AG04450 (cell line): Measurements from ENCODE around the gene ZC3H7A. TPM values are rescaled to one million over a fixed set of nuclear protein-coding genes. Genes with fewer than 3 reads are reported as not detected.

Experiments
- CTCF ChIA-PET: fragments of 300-600, 350-600 bp; formaldehyde crosslinking; extraction: SDS; loops from one replicate; lab custom pipeline; 2022; ENCODE audit warnings: antibody characterized with exemption, inconsistent platforms; lab: Charles Lee
- POLR2A ChIA-PET: fragments of 350-600 bp; formaldehyde crosslinking; extraction: SDS; loops from one replicate; lab custom pipeline; 2021; ENCODE audit warnings: antibody characterized with exemption, inconsistent platforms; lab: Yijun Ruan, JAX
- DNase-seq: peaks from one replicate; pipeline ENCODE4 v3.0.0-alpha.2; 2011; ENCODE audit warnings: low read depth, low spot score
- H3K27ac ChIP-seq: one replicate; pipeline ENCODE4 v1.5.1; 2012; ENCODE audit warnings: low read depth, low read length, control low read depth
- H3K27me3 ChIP-seq: one replicate; pipeline ENCODE4 v1.6.0; 2012; ENCODE audit warnings: low read length; ENCODE audit not compliant: control insufficient read depth, insufficient read depth
- H3K4me3 ChIP-seq: 2 replicates; pipeline ENCODE4 v1.5.1; 2011; ENCODE audit warnings: mild to moderate bottlenecking, low read depth, low read length, control low read depth
- H3K9me3 ChIP-seq: 2 replicates; pipeline ENCODE4 v1.5.1; 2012; ENCODE audit warnings: low read length; ENCODE audit not compliant: control insufficient read depth, insufficient read depth
- polyA plus RNA-seq: library from polyadenylated mRNA; depleted of rRNA; stranded (reverse); fragments of >200 nt; gene quantifications from 2 replicates; pipeline ENCODE4 v1.2.3, GENCODE V29; 2011
- TF ChIP-seq, protein P1 (sequence below): IDR thresholded peaks from 2 replicates; pipeline ENCODE4 v1.5.1; 2011; ENCODE audit warnings: low read depth, low read length, control low read depth, inconsistent platforms

ZC3H7A gene
- polyA plus RNA-seq, 1 experiment: 72.6 TPM

DNA sequence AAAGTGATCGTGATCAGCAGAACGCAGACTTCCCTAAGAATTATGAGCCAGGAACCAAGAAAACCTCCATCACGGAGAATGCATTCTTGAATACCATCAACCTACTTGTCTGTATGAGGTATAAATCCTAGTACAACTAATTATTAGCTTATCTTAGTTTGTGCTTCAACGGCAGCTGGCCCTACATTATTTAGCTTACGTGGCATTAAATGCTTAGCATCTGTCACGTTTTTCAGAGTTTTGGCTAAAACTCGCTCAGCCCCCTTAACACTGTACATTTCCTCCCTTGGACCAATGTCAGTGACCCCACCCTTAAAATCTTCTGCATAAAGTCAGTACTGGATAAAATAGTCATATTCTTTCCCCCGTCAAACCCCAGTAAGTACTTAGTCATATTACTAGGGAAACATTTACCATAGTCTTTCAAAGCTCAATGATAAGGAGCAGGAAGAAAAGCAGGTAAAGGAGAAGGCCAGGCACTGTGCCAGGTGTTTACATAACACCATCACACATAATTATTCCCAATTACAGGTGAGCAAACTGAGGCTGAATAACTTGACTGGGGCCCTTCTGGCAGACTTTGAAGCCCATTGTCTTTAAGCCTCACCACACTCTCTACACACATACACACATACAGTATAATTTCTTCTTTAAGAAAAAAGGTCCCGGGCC, 37.8 kb downstream of the ZC3H7A start:
- Histone ChIP-seq H3K27ac (no peak overlapping the region), H3K27me3 (no peaks in the 10 kb centered on the region), H3K4me3 (no peak overlapping the region), H3K9me3 (no peaks in the 10 kb centered on the region)
- CTCF ChIA-PET: interaction anchor here (1.3 to 1.6 kb wide), 3 partner anchors 16 to 353 kb away, joined by 3 to 12 read pairs (median 3); partner anchors contain the start of genes TXNDC11 and ZC3H7A
- POLR2A ChIA-PET: no interaction called here
- TF ChIP-seq, protein P1, sequence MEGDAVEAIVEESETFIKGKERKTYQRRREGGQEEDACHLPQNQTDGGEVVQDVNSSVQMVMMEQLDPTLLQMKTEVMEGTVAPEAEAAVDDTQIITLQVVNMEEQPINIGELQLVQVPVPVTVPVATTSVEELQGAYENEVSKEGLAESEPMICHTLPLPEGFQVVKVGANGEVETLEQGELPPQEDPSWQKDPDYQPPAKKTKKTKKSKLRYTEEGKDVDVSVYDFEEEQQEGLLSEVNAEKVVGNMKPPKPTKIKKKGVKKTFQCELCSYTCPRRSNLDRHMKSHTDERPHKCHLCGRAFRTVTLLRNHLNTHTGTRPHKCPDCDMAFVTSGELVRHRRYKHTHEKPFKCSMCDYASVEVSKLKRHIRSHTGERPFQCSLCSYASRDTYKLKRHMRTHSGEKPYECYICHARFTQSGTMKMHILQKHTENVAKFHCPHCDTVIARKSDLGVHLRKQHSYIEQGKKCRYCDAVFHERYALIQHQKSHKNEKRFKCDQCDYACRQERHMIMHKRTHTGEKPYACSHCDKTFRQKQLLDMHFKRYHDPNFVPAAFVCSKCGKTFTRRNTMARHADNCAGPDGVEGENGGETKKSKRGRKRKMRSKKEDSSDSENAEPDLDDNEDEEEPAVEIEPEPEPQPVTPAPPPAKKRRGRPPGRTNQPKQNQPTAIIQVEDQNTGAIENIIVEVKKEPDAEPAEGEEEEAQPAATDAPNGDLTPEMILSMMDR: no peak
- no peak for DNase-seq

DNA sequence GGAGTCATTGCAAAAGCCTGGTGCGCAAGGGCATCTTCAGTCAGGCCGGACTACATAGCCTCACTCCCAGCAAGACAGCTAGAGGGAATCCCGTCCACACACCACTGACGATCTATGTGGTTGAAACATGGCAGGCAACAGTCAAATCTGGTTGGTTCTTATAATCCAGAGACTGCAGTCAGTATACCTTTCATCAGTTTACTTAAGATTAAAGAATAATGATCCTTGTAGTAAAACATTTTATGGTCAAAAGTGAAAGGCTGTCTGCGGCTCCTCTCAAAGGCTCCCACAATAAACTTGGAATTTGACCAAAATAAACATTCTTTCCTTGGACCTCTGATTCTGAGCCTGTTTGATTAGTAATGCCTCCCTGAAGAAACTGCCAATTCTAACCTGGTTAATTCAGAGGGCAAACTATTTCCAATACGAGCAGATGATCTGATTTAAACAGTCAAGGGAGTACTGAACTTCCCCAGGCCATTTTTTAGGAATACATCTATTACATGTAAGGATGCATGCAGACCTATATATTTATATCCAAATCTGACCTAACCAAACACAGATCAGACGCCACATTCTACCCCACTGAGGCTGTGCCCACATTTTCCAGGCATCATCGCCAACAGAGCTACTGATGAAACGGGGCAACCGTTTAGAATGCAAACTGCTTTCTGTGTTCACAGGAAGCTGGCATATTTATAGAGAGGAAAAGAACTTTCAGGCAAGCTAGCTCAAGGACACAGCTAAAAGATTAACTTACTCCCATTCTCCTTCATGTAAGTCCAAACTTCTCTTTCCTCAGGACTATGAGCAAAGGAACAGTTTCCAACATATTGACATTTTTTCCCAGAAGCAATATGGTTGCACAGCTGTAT, 39.1 kb downstream of the ZC3H7A start:
- Histone ChIP-seq H3K27me3 (no peaks in the 10 kb centered on the region), H3K27ac (peak overlapping the region; percentile 11), H3K4me3 (no peak overlapping the region), H3K9me3 (no peaks in the 10 kb centered on the region)
- ChIA-PET CTCF (interaction anchor here (1.3 kb wide), 1 partner anchor 351 kb away, joined by 3 read pairs; no protein-coding TSS in a partner anchor), POLR2A (interaction anchor here (0.5 to 1.6 kb wide), 2 partner anchors 15 to 16 kb away, joined by 4 to 7 read pairs; partner anchors contain the start of gene TXNDC11)
- DNase-seq: peak; percentile 26
- TF ChIP-seq, protein P1: no peak

DNA sequence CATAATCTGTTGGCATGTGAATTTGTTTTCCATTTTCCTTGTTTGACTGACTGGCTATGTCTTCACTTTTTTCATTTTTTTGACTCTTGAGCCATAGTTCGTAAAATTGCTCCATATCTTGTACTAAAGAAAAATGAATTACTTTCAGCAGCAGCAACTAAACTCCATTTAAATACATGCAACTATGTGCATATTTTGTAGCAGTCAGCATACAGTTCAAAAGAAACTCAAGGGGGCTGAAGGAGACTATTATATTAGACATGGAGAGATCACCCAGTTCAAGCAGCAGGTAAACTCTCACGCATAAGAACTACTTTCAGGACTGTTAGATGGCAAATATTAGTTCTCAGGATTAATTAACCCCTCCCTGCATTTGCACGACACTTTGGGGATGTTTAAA, 40.8 kb downstream of the ZC3H7A start:
- no peaks in the 10 kb centered on the region for H3K27me3 ChIP-seq
- H3K9me3 ChIP-seq: no peaks in the 10 kb centered on the region
- no peak for DNase-seq
- ChIA-PET POLR2A (no interaction called here), CTCF (no interaction called here)
- H3K27ac ChIP-seq: no peak overlapping the region
- no peak overlapping the region for H3K4me3 ChIP-seq
- TF ChIP-seq, protein P1: no peak

DNA sequence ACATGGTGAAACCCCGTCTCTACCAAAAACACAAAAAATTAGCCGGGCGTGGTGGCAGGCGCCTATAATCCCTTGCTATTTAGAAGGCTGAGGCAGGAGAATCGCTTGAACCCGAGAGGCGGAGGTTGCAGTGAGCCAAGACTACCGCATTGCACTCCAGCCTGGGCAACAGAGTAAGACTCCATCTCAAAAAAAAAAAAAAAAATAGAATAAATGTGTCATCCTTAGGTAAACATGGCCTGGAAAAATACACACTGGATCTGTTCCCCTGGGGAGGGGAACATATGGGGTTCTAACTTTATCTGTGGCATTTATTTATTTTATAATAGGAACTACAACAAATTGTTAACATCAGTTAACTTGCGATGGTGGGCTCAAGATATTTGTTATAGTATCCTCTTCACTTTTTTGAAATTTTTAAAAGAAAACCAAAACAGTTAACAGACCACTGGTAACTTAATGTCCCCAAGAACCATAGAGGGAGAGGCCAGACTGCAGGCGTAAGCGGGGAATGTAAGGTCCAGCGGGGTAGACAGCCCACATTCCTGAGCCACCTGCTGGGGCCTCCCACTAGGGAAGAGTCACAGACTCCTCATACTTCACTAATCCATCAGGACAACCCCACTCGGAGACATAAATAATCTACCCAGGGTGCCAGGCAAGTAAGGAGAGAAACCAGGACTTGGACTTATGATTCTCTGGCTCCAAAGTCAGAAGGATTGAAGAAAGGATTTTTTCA, 41.9 kb downstream of the ZC3H7A start:
- Histone ChIP-seq H3K27ac (no peak overlapping the region), H3K4me3 (no peak overlapping the region), H3K27me3 (no peaks in the 10 kb centered on the region), H3K9me3 (no peaks in the 10 kb centered on the region)
- CTCF ChIA-PET: no interaction called here
- TF ChIP-seq, protein P1: no peak
- POLR2A ChIA-PET: no interaction called here
- no peak for DNase-seq
